ENCODE results near the gene PATL2. TPM values are rescaled to one million over a fixed set of nuclear protein-coding genes. Genes with fewer than 3 reads are reported as not detected.
"Not testable (repeated sequence)": the region's sequence is repeated elsewhere in the genome, so short reads cannot be mapped to it uniquely, and the experiment has no call there.

Gene PATL2
- total RNA-seq, 2 experiments from 2014 or later = 55.2 TPM

- peaks cover 7% of the 10 kb centered on the region for H3K9me3 Mint-ChIP-seq
- peaks cover 15% of the 10 kb centered on the region for H3K4me1 Mint-ChIP-seq
- no peak overlapping the region for H3K27ac Mint-ChIP-seq
- no peak for ATAC-seq (ENCODE audit: low read depth)
- no peak overlapping the region for H3K4me3 Mint-ChIP-seq
- POLR2A ChIA-PET = interaction anchor here (0.6 kb wide), 1 partner anchor 897 kb away, joined by 6 read pairs; no protein-coding TSS in a partner anchor
- H3K27me3 Mint-ChIP-seq = no peaks in the 10 kb centered on the region
- DNase-seq = no peak
- H3K36me3 Mint-ChIP-seq = peaks cover 61% of the 10 kb centered on the region
Observed at GRCh38 chr15:44647036-44647435, 64.1 kb downstream of the PATL2 start.

GRCh38 chr15:44646460-44646859 lies 64.7 kb downstream of the PATL2 start:
- Mint-ChIP-seq H3K27me3 (no peaks in the 10 kb centered on the region), H3K36me3 (peaks cover 59% of the 10 kb centered on the region), H3K4me1 (peaks cover 16% of the 10 kb centered on the region), H3K27ac (no peak overlapping the region), H3K4me3 (no peak overlapping the region), H3K9me3 (peaks cover 8% of the 10 kb centered on the region)
- POLR2A ChIA-PET = no interaction called here
- ATAC-seq (ENCODE audit: low read depth) (no peak), DNase-seq (no peak)

- Mint-ChIP-seq H3K27me3 (no peaks in the 10 kb centered on the region), H3K9me3 (peaks cover 8% of the 10 kb centered on the region), H3K36me3 (peaks cover 55% of the 10 kb centered on the region), H3K4me1 (peaks cover 16% of the 10 kb centered on the region), H3K27ac (no peak overlapping the region), H3K4me3 (no peak overlapping the region)
- ATAC-seq (ENCODE audit: low read depth) = no peak
- POLR2A ChIA-PET = interaction anchor here (0.6 to 0.7 kb wide), 2 partner anchors 11 to 19 kb away, joined by 3 read pairs; no protein-coding TSS in a partner anchor
- DNase-seq = no peak
Observed at GRCh38 chr15:44641651-44642050, 69.5 kb downstream of the PATL2 start.

GRCh38 chr15:44636976-44637375 lies 74.1 kb downstream of the PATL2 start:
- Mint-ChIP-seq H3K36me3 (peaks cover 50% of the 10 kb centered on the region), H3K4me3 (no peak overlapping the region), H3K4me1 (peaks cover 4% of the 10 kb centered on the region), H3K27ac (no peak overlapping the region), H3K27me3 (no peaks in the 10 kb centered on the region), H3K9me3 (peaks cover 4% of the 10 kb centered on the region)
- no peak for DNase-seq
- POLR2A ChIA-PET = no interaction called here
- no peak for ATAC-seq (ENCODE audit: low read depth)

GRCh38 chr15:44633603-44634002 lies 77.5 kb downstream of the PATL2 start:
- POLR2A ChIA-PET = interaction anchor here (0.5 to 1.3 kb wide), 2 partner anchors 103 to 144 kb away, joined by 3 to 4 read pairs; partner anchors contain the start of gene TRIM69
- no peak overlapping the region for H3K4me3 Mint-ChIP-seq
- no peak for ATAC-seq (ENCODE audit: low read depth)
- H3K36me3 Mint-ChIP-seq = peaks cover 53% of the 10 kb centered on the region
- no peak for DNase-seq
- no peaks in the 10 kb centered on the region for H3K27me3 Mint-ChIP-seq
- H3K9me3 Mint-ChIP-seq = peaks cover 3% of the 10 kb centered on the region
- no peak overlapping the region for H3K27ac Mint-ChIP-seq
- H3K4me1 Mint-ChIP-seq = peaks cover 2% of the 10 kb centered on the region

GRCh38 chr15:44625286-44625685 lies 85.8 kb downstream of the PATL2 start:
- H3K27ac Mint-ChIP-seq; H3K27me3 Mint-ChIP-seq; H3K9me3 Mint-ChIP-seq; H3K4me1 Mint-ChIP-seq; ATAC-seq (ENCODE audit: low read depth); DNase-seq; H3K4me3 Mint-ChIP-seq; POLR2A ChIA-PET: not testable (repeated sequence)
- peaks cover 38% of the 10 kb centered on the region for H3K36me3 Mint-ChIP-seq

GRCh38 chr15:44623178-44623577 lies 87.9 kb downstream of the PATL2 start:
- peaks cover 30% of the 10 kb centered on the region for H3K36me3 Mint-ChIP-seq
- no peaks in the 10 kb centered on the region for H3K27me3 Mint-ChIP-seq
- no peaks in the 10 kb centered on the region for H3K4me1 Mint-ChIP-seq
- no peak overlapping the region for H3K4me3 Mint-ChIP-seq
- no peaks in the 10 kb centered on the region for H3K9me3 Mint-ChIP-seq
- ATAC-seq (ENCODE audit: low read depth) (no peak), DNase-seq (no peak)
- H3K27ac Mint-ChIP-seq = no peak overlapping the region
- POLR2A ChIA-PET = no interaction called here

- H3K27ac Mint-ChIP-seq = no peak overlapping the region
- DNase-seq = no peak
- H3K36me3 Mint-ChIP-seq = peaks cover 31% of the 10 kb centered on the region
- no peaks in the 10 kb centered on the region for H3K27me3 Mint-ChIP-seq
- no peak for ATAC-seq (ENCODE audit: low read depth)
- H3K9me3 Mint-ChIP-seq = no peaks in the 10 kb centered on the region
- no peak overlapping the region for H3K4me3 Mint-ChIP-seq
- H3K4me1 Mint-ChIP-seq = no peaks in the 10 kb centered on the region
- POLR2A ChIA-PET = no interaction called here
Observed at GRCh38 chr15:44620081-44620480, 91.0 kb downstream of the PATL2 start.

- Mint-ChIP-seq H3K9me3 (no peaks in the 10 kb centered on the region), H3K4me3 (no peak overlapping the region), H3K36me3 (peaks cover 48% of the 10 kb centered on the region), H3K27me3 (no peaks in the 10 kb centered on the region), H3K27ac (no peak overlapping the region), H3K4me1 (no peaks in the 10 kb centered on the region)
- DNase-seq (no peak), ATAC-seq (ENCODE audit: low read depth) (no peak)
- POLR2A ChIA-PET = no interaction called here
Observed at GRCh38 chr15:44616974-44617373, 94.1 kb downstream of the PATL2 start.

Other genes with a start within 250 kb of the PATL2 start
- 10 to 100 TPM; 63.6 to 69.0 TPM for gene EIF3J, start 174.2 kb downstream of the PATL2 start, total RNA-seq
- gene SPG11, start 47.7 kb downstream of the PATL2 start, total RNA-seq = 100 to 1,000 TPM; 110 TPM
- gene B2M, start 194 bp upstream of the PATL2 start, total RNA-seq = 1,000 to 10,000 TPM; 7,848 to 8,493 TPM
- gene TRIM69, start 25.2 kb upstream of the PATL2 start, total RNA-seq = 10 to 100 TPM; 55.7 to 59.3 TPM
- gene TERB2, start 245.4 kb upstream of the PATL2 start, total RNA-seq = not detected